HepG2 (cell line): ENCODE measurements around the gene SEMA7A. TPM values are rescaled to one million over a fixed set of nuclear protein-coding genes. Genes with fewer than 3 reads are reported as not detected.

ENCODE experiments used
- GPN1 ChIP-seq: sonication (generic); formaldehyde crosslinking; IDR thresholded peaks from 2 replicates; pipeline ENCODE4 v1.5.1; 2020; ENCODE audit warnings: missing genetic modification reagents, borderline replicate concordance
- KDM6A ChIP-seq: IDR thresholded peaks from 2 replicates; pipeline ENCODE4 v1.6.1; 2016; ENCODE audit warnings: low read depth
- MXD4 ChIP-seq: IDR thresholded peaks from 2 replicates; pipeline ENCODE4 v1.6.1; 2016; ENCODE audit warnings: mild to moderate bottlenecking, missing biosample characterization, missing genetic modification reagents
- NRL ChIP-seq: sonication (generic); formaldehyde crosslinking; IDR thresholded peaks from 2 replicates; pipeline ENCODE4 v1.5.0; 2020; ENCODE audit warnings: missing genetic modification reagents, mild to moderate bottlenecking, moderate library complexity, borderline replicate concordance
- PAF1 ChIP-seq: IDR thresholded peaks from 2 replicates; pipeline ENCODE4 v1.6.1; 2016; ENCODE audit warnings: missing genetic modification reagents, missing compliant biosample characterization
- PITX1 ChIP-seq: sonication (generic); formaldehyde crosslinking; IDR thresholded peaks from 2 replicates; pipeline ENCODE4 v1.5.1; 2020; ENCODE audit warnings: mild to moderate bottlenecking, missing genetic modification reagents
- SOX5 ChIP-seq: IDR thresholded peaks from 2 replicates; pipeline ENCODE4 v1.6.1; 2016; ENCODE audit warnings: borderline replicate concordance
- TARDBP ChIP-seq: sonication (generic); formaldehyde crosslinking; IDR thresholded peaks from 2 replicates; pipeline ENCODE4 v1.8.0; 2022; ENCODE audit warnings: mild to moderate bottlenecking, missing genetic modification reagents
- TCF7L2 ChIP-seq: IDR thresholded peaks from 2 replicates; pipeline ENCODE4 v1.6.1; 2011; ENCODE audit warnings: mild to moderate bottlenecking, low read depth, low read length, moderate library complexity
- ZBTB20 ChIP-seq: sonication (generic); formaldehyde crosslinking; IDR thresholded peaks from 2 replicates; pipeline ENCODE4 v1.8.1; 2023; ENCODE audit warnings: missing genetic modification reagents, low read depth, mild to moderate bottlenecking, borderline replicate concordance
- ZFYVE20 ChIP-seq: sonication (generic); formaldehyde crosslinking; IDR thresholded peaks from 2 replicates; pipeline ENCODE4 v1.8.0; 2023; ENCODE audit warnings: low read depth, mild to moderate bottlenecking, moderate library complexity, missing genetic modification reagents, borderline replicate concordance
- ZKSCAN8 ChIP-seq: IDR thresholded peaks from 2 replicates; pipeline ENCODE4 v1.6.1; 2016; ENCODE audit warnings: borderline replicate concordance, missing genetic modification reagents, missing compliant biosample characterization
- ZNF124 ChIP-seq: sonication (generic); formaldehyde crosslinking; IDR thresholded peaks from 2 replicates; pipeline ENCODE4 v1.4.0; 2020; ENCODE audit warnings: missing genetic modification reagents
- ZNF207 ChIP-seq: fragments of 450-650 bp; IDR thresholded peaks from 2 replicates; pipeline ENCODE4 v1.6.1; 2016; ENCODE audit warnings: antibody characterized with exemption, borderline replicate concordance
- ZNF446 ChIP-seq: sonication (generic); formaldehyde crosslinking; IDR thresholded peaks from 2 replicates; pipeline ENCODE4 v1.5.0; 2020; ENCODE audit warnings: mild to moderate bottlenecking, missing genetic modification reagents
- ZNF775 ChIP-seq: sonication (generic); formaldehyde crosslinking; IDR thresholded peaks from 2 replicates; pipeline ENCODE4 v1.4.0; 2020; ENCODE audit warnings: missing genetic modification reagents, mild to moderate bottlenecking, moderate library complexity, borderline replicate concordance
- ZSCAN29 ChIP-seq: sonication (generic); formaldehyde crosslinking; conservative IDR thresholded peaks from 2 replicates; pipeline ENCODE4 v1.4.0; 2020; ENCODE audit warnings: mild to moderate bottlenecking, missing genetic modification reagents
- polyA plus RNA-seq, 8 experiments: library from polyadenylated mRNA; depleted of rRNA in 3 of 8; stranded (reverse) in 7 of 8; unstranded in 1 of 8; fragments of >200 nt; fragmentation: Illumina TruSeq in 4 of 8; extraction: Trizol in 4 of 8; gene quantifications; 2 replicates each; pipeline versions ENCODE4 v1.2.1 to v1.2.3, GENCODE V29; 2011 to 2016; ENCODE audit warnings: low read depth in 4 of 8, missing spikeins in 1 of 8, mixed read lengths in 1 of 8; ENCODE audit not compliant: insufficient read depth in 1 of 8
- total RNA-seq, 5 experiments: library from RNA; depleted of rRNA; stranded (reverse); fragments of >200 nt; fragmentation: Illumina TruSeq; extraction: Trizol; gene quantifications; 2 replicates each; pipeline ENCODE4 v1.2.3, GENCODE V29; 2016; ENCODE audit warnings: low read depth in 1 of 5
- TF ChIP-seq, protein P1 (sequence below): sonication (generic); formaldehyde crosslinking; IDR thresholded peaks from 2 replicates; pipeline ENCODE4 v1.9.0; 2021; ENCODE audit warnings: mild to moderate bottlenecking, missing genetic modification reagents
- TF ChIP-seq, protein P2 (sequence below): sonication (generic); formaldehyde crosslinking; IDR thresholded peaks from 2 replicates; pipeline ENCODE4 v1.9.0; 2021; ENCODE audit warnings: missing genetic modification reagents, mild to moderate bottlenecking, borderline replicate concordance
- TF ChIP-seq, protein P3 (sequence below): sonication (generic); formaldehyde crosslinking; IDR thresholded peaks from 2 replicates; pipeline ENCODE4 v1.8.0; 2022; ENCODE audit warnings: mild to moderate bottlenecking, missing genetic modification reagents, moderate library complexity
- TF ChIP-seq, protein P4 (sequence below): sonication (generic); formaldehyde crosslinking; IDR thresholded peaks from 2 replicates; pipeline ENCODE4 v1.4.0; 2020; ENCODE audit warnings: missing genetic modification reagents, borderline replicate concordance

SEMA7A gene
- total and polyA plus RNA-seq, 2 of the 13 experiments (the other 11 are each of a cell fraction or from before 2014, with no cell fraction given): 9.0 to 15.8 TPM

DNA sequence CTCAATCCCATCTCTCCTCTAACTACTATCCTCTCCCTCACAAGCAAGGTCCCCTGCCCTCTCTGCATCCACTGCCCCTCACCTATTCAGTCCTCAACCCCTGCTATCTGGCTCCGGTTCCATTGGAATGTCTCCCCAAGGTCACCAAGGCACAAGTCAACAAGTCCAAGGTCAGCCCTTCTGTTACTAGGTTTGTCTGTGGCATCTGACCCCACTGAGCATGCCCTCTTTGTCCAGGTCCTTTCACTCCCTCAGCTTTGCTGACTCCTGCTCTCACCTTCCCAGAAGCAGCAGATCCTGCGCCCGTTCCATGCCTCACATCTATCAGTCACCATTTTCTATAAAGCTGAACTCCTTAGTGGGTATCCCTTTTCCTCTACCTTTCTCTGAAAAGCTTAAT lies 8.3 kb upstream of the SEMA7A start (continued):
- TF ChIP-seq ZNF124 (CRISPR knock-in tag) (no peak), PAF1 (CRISPR knock-in tag) (no peak), ZKSCAN8 (CRISPR knock-in tag) (peak; percentile 34; the same call in 1 of the 2 replicates), SOX5 (CRISPR knock-in tag) (peak; percentile 86), ZNF446 (CRISPR knock-in tag) (no peak), ZSCAN29 (CRISPR knock-in tag) (peak; percentile 80; the same call in 1 of the 2 replicates), ZBTB20 (CRISPR knock-in tag) (no peak), ZNF775 (no peak), PITX1 (no peak), MXD4 (CRISPR knock-in tag) (no peak), NRL (CRISPR knock-in tag) (no peak), TCF7L2 (no peak), KDM6A (peak; percentile 72; the same call in 1 of the 2 replicates), TARDBP (CRISPR knock-in tag) (peak; percentile 73), ZFYVE20 (CRISPR knock-in tag) (no peak), ZNF207 (no peak), GPN1 (CRISPR knock-in tag) (no peak)
- TF ChIP-seq, protein P1, sequence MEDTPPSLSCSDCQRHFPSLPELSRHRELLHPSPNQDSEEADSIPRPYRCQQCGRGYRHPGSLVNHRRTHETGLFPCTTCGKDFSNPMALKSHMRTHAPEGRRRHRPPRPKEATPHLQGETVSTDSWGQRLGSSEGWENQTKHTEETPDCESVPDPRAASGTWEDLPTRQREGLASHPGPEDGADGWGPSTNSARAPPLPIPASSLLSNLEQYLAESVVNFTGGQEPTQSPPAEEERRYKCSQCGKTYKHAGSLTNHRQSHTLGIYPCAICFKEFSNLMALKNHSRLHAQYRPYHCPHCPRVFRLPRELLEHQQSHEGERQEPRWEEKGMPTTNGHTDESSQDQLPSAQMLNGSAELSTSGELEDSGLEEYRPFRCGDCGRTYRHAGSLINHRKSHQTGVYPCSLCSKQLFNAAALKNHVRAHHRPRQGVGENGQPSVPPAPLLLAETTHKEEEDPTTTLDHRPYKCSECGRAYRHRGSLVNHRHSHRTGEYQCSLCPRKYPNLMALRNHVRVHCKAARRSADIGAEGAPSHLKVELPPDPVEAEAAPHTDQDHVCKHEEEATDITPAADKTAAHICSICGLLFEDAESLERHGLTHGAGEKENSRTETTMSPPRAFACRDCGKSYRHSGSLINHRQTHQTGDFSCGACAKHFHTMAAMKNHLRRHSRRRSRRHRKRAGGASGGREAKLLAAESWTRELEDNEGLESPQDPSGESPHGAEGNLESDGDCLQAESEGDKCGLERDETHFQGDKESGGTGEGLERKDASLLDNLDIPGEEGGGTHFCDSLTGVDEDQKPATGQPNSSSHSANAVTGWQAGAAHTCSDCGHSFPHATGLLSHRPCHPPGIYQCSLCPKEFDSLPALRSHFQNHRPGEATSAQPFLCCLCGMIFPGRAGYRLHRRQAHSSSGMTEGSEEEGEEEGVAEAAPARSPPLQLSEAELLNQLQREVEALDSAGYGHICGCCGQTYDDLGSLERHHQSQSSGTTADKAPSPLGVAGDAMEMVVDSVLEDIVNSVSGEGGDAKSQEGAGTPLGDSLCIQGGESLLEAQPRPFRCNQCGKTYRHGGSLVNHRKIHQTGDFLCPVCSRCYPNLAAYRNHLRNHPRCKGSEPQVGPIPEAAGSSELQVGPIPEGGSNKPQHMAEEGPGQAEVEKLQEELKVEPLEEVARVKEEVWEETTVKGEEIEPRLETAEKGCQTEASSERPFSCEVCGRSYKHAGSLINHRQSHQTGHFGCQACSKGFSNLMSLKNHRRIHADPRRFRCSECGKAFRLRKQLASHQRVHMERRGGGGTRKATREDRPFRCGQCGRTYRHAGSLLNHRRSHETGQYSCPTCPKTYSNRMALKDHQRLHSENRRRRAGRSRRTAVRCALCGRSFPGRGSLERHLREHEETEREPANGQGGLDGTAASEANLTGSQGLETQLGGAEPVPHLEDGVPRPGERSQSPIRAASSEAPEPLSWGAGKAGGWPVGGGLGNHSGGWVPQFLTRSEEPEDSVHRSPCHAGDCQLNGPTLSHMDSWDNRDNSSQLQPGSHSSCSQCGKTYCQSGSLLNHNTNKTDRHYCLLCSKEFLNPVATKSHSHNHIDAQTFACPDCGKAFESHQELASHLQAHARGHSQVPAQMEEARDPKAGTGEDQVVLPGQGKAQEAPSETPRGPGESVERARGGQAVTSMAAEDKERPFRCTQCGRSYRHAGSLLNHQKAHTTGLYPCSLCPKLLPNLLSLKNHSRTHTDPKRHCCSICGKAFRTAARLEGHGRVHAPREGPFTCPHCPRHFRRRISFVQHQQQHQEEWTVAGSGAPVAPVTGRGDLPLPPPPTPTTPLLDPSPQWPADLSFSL: no peak
- TF ChIP-seq, protein P2, sequence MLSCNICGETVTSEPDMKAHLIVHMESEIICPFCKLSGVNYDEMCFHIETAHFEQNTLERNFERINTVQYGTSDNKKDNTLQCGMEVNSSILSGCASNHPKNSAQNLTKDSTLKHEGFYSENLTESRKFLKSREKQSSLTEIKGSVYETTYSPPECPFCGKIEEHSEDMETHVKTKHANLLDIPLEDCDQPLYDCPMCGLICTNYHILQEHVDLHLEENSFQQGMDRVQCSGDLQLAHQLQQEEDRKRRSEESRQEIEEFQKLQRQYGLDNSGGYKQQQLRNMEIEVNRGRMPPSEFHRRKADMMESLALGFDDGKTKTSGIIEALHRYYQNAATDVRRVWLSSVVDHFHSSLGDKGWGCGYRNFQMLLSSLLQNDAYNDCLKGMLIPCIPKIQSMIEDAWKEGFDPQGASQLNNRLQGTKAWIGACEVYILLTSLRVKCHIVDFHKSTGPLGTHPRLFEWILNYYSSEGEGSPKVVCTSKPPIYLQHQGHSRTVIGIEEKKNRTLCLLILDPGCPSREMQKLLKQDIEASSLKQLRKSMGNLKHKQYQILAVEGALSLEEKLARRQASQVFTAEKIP (CRISPR knock-in tag): no peak
- TF ChIP-seq, protein P3, sequence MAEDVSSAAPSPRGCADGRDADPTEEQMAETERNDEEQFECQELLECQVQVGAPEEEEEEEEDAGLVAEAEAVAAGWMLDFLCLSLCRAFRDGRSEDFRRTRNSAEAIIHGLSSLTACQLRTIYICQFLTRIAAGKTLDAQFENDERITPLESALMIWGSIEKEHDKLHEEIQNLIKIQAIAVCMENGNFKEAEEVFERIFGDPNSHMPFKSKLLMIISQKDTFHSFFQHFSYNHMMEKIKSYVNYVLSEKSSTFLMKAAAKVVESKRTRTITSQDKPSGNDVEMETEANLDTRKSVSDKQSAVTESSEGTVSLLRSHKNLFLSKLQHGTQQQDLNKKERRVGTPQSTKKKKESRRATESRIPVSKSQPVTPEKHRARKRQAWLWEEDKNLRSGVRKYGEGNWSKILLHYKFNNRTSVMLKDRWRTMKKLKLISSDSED (CRISPR knock-in tag): no peak
- TF ChIP-seq, protein P4, sequence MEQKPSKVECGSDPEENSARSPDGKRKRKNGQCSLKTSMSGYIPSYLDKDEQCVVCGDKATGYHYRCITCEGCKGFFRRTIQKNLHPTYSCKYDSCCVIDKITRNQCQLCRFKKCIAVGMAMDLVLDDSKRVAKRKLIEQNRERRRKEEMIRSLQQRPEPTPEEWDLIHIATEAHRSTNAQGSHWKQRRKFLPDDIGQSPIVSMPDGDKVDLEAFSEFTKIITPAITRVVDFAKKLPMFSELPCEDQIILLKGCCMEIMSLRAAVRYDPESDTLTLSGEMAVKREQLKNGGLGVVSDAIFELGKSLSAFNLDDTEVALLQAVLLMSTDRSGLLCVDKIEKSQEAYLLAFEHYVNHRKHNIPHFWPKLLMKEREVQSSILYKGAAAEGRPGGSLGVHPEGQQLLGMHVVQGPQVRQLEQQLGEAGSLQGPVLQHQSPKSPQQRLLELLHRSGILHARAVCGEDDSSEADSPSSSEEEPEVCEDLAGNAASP (CRISPR knock-in tag): peak; percentile 95; the same call in 1 of the 2 replicates
